HPDE6-E6E7 (cell line): ENCODE results near the gene DNTT.
A peak's percentile ranks its signal among the peaks of the same experiment; 100 is the strongest.

ENCODE experiments used
- DNase-seq: peaks from one replicate; pipeline ENCODE4 v3.0.0; 2011; ENCODE audit warnings: missing footprints; ENCODE audit errors: extremely low spot score

The DNTT gene

GRCh38 chr10:96304230-96304629 is at the start of gene DNTT:
DNTT (plus strand) TSS chr10:96304434; CDS start chr10:96304498, 64 bp downstream.
- DNase-seq = no peak

- no peak for DNase-seq
Observed at GRCh38 chr10:96254976-96255375, 49.3 kb upstream of the DNTT start.

- DNase-seq = no peak
Observed at GRCh38 chr10:96255549-96256333, 48.5 kb upstream of the DNTT start.

- no peak for DNase-seq
Observed at GRCh38 chr10:96257944-96258343, 46.3 kb upstream of the DNTT start.

- no peak for DNase-seq
Observed at GRCh38 chr10:96259150-96259549, 45.1 kb upstream of the DNTT start.

- no peak for DNase-seq
Observed at GRCh38 chr10:96260014-96260413, 44.2 kb upstream of the DNTT start.

- no peak for DNase-seq
Observed at GRCh38 chr10:96261132-96261531, 43.1 kb upstream of the DNTT start.

GRCh38 chr10:96261930-96262329 is 42.3 kb upstream of the DNTT start:
- DNase-seq = no peak

GRCh38 chr10:96263176-96263575 is 41.1 kb upstream of the DNTT start:
- DNase-seq = no peak

- no peak for DNase-seq
Observed at GRCh38 chr10:96263669-96264068, 40.6 kb upstream of the DNTT start.

GRCh38 chr10:96264938-96265337 is 39.3 kb upstream of the DNTT start:
- DNase-seq = no peak

- DNase-seq = no peak
Observed at GRCh38 chr10:96266118-96266770, 38.0 kb upstream of the DNTT start.

GRCh38 chr10:96267234-96267705 is 37.0 kb upstream of the DNTT start:
- peak; percentile 84 for DNase-seq

GRCh38 chr10:96268341-96268909 is 35.8 kb upstream of the DNTT start:
- no peak for DNase-seq

GRCh38 chr10:96269438-96270300 is 34.6 kb upstream of the DNTT start:
- no peak for DNase-seq

- no peak for DNase-seq
Observed at GRCh38 chr10:96270571-96270970, 33.7 kb upstream of the DNTT start.

- DNase-seq = peak; percentile 72
Observed at GRCh38 chr10:96271016-96271815, 33.0 kb upstream of the DNTT start, which contains the start of gene BLNK. BLNK (minus strand) TSS chr10:96271569; CDS start chr10:96271398, 171 bp downstream.

- no peak for DNase-seq
Observed at GRCh38 chr10:96272316-96273280, 31.6 kb upstream of the DNTT start.

- no peak for DNase-seq
Observed at GRCh38 chr10:96275685-96276418, 28.4 kb upstream of the DNTT start.
